GM15510 (cell line): ENCODE data around the gene SCO1.

ENCODE experiments used
- POLR2A ChIP-seq: IDR thresholded peaks from 3 replicates; pipeline ENCODE4 v1.6.1; 2011; ENCODE audit warnings: borderline replicate concordance; ENCODE audit not compliant: insufficient read length; ENCODE audit errors: extremely low read depth

SCO1 gene

GRCh38 chr17:10638151-10638550, 59.2 kb downstream of the SCO1 start:
- no peak for TF ChIP-seq POLR2A

DNA sequence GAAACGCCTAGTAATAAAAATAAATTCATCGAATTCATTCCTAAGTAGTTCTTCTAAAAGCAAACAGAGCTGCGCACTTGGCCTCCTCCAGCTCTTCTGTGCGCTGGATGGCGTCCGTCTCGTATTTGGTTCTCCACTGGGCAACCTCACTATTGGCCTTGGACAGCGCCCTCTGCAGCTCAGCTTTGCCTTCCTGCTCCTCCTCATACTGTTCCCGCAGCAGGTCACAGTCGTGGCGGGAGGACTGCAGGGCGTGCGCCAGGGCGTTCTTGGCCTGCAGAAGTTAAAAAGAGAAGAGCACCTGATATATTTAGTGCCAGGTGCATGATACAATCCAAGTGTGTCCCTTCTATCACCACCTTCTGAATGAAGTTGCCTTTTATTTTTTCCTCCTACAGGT, 62.0 kb downstream of the SCO1 start:
- no peak for TF ChIP-seq POLR2A

GRCh38 chr17:10633738-10634379, 63.5 kb downstream of the SCO1 start:
- no peak for TF ChIP-seq POLR2A

GRCh38 chr17:10631701-10632100, 65.6 kb downstream of the SCO1 start:
- TF ChIP-seq POLR2A = no peak

- no peak for TF ChIP-seq POLR2A
Measured at GRCh38 chr17:10631048-10631700, 66.2 kb downstream of the SCO1 start.

DNA sequence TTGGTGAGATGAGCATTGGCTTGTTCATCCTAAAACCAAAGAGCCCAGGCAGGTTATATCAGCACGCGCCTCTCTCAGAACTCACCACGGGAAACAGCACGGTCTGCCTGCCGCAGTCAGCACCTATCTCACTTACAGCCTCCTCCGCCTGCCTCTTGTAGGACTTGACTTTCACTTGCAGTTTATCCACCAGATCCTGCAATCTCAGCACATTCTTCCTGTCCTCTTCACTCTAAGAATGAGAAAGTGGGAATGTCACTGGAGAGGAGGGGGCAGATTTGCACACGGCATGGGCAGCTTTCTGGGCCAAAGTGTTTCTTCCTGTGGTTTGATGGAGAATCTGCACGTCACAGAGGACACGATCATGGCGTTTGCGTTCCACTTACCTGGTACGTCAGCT, 67.6 kb downstream of the SCO1 start:
- TF ChIP-seq POLR2A = no peak

- TF ChIP-seq POLR2A = no peak
Measured at GRCh38 chr17:10628756-10629155, 68.6 kb downstream of the SCO1 start.

DNA sequence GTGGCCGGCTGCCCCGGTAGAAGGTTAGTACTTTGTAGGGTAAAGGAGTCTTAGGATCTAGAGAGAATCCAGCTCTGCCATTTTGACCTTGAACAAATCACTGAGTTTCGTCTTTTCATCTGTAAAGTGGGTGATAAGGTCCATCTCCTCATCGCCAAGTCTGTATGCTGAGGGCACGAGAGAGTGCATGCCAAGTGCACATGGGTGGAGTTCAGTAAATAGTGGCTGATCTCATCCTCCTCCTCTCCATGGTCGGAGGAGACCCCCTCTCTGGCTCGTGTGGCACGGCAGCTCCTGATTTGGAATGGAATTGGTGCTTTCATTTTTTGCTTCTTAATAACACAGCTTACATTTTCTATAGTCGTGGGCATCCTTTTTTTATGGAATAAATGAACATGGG, 70.9 kb downstream of the SCO1 start:
- no peak for TF ChIP-seq POLR2A

DNA sequence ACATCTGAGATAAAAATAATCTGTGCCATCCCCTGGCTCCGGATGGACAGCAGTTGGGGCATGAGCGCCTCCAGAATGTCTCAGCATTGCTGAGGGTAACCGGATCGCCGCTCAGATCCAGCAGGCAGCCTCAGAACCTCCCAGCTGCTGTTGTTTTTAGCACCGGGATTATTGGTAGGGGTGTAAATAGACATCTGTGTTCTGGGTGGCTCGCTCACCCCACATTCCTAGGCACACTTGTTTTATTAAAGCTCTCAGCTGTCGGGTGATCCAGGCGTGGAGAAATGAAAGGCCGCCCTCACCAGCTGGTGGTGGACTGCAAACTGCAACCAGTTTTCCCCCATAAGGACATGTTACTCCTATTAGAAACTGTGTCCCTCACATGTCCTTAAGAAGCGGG, 72.4 kb downstream of the SCO1 start:
- TF ChIP-seq POLR2A = no peak

GRCh38 chr17:10623737-10624338, 73.5 kb downstream of the SCO1 start:
- TF ChIP-seq POLR2A = no peak

DNA sequence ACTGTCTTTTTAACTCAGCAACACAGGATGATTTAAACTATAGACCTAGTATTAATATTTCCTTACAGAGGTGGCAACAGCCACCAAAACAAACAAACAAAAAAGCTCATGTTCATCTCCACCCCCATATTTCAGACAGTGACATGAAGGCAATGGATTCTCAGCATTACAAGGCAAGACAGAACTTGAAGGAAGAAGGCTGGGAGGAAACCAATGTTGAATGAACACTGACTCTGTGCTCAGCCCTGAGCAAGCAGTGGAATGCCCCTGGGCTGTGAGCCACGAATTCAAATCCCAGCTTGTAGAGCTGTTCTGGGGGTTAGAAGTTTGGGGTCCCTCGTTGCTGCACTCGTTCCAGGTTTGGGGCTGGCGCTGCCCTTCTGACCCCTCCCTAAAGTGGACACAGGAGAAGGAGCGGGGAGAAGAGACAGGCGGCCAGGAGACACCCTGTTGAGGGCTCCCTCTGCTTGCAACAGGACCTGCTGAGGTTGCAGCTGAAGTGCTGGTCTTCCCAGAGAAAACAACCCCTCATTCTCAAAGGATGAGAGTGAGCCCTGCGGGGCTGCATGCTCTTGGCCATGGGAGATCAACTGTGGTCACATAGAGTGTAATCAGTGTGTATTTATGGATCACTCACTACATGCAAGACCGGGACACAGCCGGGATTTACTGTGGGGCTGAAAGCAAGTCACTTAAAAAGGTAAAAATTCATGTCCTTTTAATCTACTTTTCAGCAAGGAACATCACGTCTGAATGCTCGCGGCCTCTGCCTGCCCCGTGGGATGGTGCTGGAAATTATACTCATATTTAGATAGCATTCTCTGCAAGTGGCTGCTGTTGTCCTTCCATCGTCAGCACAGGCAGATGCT, 74.5 kb downstream of the SCO1 start:
- TF ChIP-seq POLR2A = no peak
